ENCODE measurements around the gene YBX3. TPM values are rescaled to one million over a fixed set of nuclear protein-coding genes. Genes with fewer than 3 reads are reported as not detected.
"Not testable (repeated sequence)": the region's sequence is repeated elsewhere in the genome, so short reads cannot be mapped to it uniquely, and the experiment has no call there.

The YBX3 gene
- 14.9 TPM for polyA plus RNA-seq

DNA sequence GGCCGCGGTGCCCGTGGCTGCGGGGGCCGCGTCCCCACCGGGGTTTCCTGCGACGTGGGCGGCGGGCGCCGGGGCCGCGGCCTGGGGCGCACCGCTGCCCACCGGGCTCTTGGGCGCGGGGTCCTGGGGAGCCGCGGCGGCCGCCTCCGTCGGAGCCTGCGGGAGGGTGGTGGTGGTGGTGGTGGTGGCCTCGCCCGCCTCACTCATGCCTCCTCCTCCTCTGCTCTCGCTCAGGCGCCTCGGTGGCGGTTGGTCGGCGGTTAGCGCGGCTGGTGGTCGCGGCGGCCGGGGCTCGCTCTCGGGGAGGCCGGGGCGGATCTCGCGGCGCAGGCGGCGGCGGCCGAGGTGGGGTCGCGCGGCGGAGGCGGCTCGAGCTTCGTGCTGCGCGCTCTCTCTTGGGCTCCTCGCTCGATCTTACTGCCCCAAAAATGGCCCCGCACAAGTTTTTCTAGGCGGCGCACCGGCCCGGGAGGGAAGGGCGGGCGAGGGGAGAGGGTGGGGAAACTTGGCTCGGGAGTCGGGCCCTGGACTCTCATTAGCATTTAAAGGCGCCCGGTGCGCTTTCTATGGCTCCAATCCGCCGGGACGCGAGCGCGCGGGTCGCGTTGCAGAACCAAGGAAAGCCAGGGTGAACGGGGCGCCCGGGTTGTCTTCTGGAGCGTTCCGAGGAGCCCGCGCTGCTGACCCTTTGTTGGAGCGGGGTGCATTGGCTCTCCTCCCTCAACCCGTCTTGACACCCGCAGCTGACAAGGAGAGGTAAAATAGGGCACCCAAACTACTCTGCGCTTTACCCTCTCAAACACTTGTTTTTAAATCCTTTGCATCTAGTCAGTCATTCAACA is at the start of gene YBX3:
YBX3 (minus strand) TSS at position 419 of the 842 bp plus-strand sequence; CDS start at position 207, 212 bp downstream.
- H3K36me3 Mint-ChIP-seq, result no peaks in the 10 kb centered on the region
- H3K27me3 Mint-ChIP-seq, result peaks cover 26% of the 10 kb centered on the region
- H3K4me1 Mint-ChIP-seq, result peaks cover 9 to 18% (median 14%) of the 10 kb centered on the region in 3 donors
- H3K4me3 Mint-ChIP-seq, result peak within 1 kb of the TSS; percentile 86 to 90 (median 88)
- no peaks in the 10 kb centered on the region for H3K9me3 Mint-ChIP-seq
- peak within 1 kb of the TSS; percentile 83 to 90 (median 89) for H3K27ac Mint-ChIP-seq

DNA sequence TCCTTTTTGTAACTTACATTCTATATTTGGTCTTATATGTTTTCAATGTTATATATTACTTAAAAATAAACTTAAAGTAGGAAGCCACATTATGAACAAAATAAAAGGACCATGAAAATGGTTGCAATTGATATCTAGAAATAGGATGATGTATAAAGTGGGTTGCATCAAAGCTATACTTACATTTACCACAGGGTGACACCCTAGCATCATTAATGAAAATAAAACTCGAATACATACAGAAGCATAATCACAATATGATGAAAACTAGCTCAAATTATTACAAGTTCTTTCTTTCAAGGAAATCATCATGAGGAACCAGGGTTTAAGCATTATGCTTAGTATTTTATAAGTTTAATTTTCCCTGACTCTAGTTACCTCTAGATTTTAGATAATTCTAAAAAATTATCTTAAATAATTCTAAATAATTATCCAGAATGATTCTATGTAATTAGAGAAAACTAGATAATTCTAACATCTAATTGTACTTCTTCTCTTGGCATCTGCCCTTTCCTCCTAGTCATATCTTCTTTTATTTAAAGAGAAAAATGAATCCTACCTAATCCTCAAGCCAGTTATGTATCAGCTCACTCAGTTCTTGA is 48.1 kb upstream of the YBX3 start:
- no peaks in the 10 kb centered on the region for H3K36me3 Mint-ChIP-seq
- no peaks in the 10 kb centered on the region for H3K4me1 Mint-ChIP-seq
- H3K27ac Mint-ChIP-seq, result no peak overlapping the region
- H3K27me3 Mint-ChIP-seq, result peaks cover 8% of the 10 kb centered on the region
- no peak overlapping the region for H3K4me3 Mint-ChIP-seq
- H3K9me3 Mint-ChIP-seq, result no peaks in the 10 kb centered on the region

DNA sequence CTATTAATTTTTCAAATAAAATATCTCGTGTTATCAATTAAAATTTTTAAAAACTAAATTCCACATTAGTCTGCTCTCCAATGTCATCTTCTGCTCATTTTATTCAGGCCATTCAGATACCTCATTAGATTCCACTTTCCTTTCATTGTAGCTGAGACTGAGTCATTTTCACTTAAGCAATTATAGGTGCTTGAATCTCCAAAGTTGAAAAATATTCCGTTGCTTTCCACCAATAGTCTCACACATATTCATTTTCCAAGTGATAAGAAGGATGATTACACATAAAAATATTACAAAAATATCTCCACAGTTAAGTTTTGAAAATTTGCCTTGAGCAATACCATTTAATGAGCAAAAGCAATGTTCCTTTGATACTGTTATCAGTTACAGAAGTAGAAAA is 36.5 kb upstream of the YBX3 start:
- Mint-ChIP-seq H3K9me3 (peaks cover 3 to 11% (median 10%) of the 10 kb centered on the region in 3 donors), H3K4me1 (no peaks in the 10 kb centered on the region), H3K4me3 (no peak overlapping the region), H3K27me3 (peaks cover 13% of the 10 kb centered on the region), H3K36me3 (no peaks in the 10 kb centered on the region), H3K27ac (no peak overlapping the region)

DNA sequence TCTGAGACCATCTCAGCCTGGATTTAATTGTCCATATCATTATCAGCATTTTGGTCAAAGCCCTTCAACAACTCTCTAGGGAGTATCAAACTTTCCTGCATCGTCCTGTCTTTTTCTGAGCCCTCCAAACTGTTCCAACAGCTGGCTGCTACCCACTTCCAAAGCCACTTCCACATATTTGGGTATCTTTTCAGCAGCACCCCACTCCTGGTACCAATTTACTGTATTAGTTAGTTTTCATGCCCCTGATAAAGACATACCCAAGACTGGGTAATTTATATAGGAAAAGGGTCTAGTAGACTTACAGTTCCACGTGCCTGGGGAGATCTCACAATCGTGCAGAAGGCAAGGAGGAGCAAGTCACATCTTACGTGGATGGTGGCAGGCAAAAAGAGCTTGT is 33.1 kb upstream of the YBX3 start:
- Mint-ChIP-seq H3K27ac (no peak overlapping the region), H3K4me3 (no peak overlapping the region), H3K36me3 (no peaks in the 10 kb centered on the region), H3K27me3 (peaks cover 23% of the 10 kb centered on the region), H3K4me1 (no peaks in the 10 kb centered on the region), H3K9me3 (peaks cover 3 to 11% (median 10%) of the 10 kb centered on the region in 3 donors)

DNA sequence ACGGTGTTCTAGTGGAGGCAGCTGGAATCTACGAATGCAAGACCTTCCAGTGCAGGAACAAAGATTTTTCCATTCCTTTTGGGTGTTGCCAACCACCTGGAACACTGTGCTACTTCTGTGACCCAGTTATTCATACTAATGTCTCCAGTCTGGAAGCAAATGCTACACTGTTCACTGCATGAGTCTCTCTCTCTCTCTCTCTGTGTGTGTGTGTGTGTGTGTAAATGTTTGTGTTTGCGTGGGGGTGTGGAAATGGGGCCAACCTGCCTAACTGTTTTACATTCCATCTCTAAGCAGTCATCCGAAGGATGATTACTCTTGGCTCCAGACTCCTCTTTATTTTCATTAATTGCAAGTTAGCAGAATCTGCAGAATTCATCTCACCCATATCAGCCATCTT is 29.9 kb upstream of the YBX3 start:
- H3K4me3 Mint-ChIP-seq, result no peak overlapping the region
- H3K4me1 Mint-ChIP-seq, result peaks cover 6 to 11% (median 6%) of the 10 kb centered on the region in 3 donors
- H3K9me3 Mint-ChIP-seq, result peaks cover 3 to 11% (median 10%) of the 10 kb centered on the region in 3 donors
- no peak overlapping the region for H3K27ac Mint-ChIP-seq
- peaks cover 34% of the 10 kb centered on the region for H3K27me3 Mint-ChIP-seq
- H3K36me3 Mint-ChIP-seq, result no peaks in the 10 kb centered on the region

DNA sequence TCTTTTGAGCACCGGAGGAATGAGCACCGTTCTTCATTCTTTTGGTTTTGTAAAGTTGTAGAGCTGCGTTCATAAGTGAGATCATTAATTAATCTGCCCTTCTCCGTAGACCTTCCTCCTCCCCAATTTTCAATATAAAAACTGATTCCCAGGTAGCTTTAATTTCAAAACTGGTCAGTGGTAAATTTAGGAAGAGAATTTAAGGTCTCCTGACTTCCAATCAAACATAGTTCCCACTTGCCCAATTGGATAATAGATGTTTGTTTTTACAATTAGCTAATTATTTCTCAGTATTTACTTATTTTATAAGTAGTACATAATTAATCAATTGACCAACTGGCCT is 27.2 kb upstream of the YBX3 start:
- H3K27ac Mint-ChIP-seq, result no peak overlapping the region
- no peaks in the 10 kb centered on the region for H3K9me3 Mint-ChIP-seq
- no peaks in the 10 kb centered on the region for H3K36me3 Mint-ChIP-seq
- H3K4me3 Mint-ChIP-seq, result peak overlapping the region in 1 of 4 donors; percentile 78
- peaks cover 6 to 11% (median 6%) of the 10 kb centered on the region in 3 donors for H3K4me1 Mint-ChIP-seq
- H3K27me3 Mint-ChIP-seq, result peaks cover 25% of the 10 kb centered on the region

DNA sequence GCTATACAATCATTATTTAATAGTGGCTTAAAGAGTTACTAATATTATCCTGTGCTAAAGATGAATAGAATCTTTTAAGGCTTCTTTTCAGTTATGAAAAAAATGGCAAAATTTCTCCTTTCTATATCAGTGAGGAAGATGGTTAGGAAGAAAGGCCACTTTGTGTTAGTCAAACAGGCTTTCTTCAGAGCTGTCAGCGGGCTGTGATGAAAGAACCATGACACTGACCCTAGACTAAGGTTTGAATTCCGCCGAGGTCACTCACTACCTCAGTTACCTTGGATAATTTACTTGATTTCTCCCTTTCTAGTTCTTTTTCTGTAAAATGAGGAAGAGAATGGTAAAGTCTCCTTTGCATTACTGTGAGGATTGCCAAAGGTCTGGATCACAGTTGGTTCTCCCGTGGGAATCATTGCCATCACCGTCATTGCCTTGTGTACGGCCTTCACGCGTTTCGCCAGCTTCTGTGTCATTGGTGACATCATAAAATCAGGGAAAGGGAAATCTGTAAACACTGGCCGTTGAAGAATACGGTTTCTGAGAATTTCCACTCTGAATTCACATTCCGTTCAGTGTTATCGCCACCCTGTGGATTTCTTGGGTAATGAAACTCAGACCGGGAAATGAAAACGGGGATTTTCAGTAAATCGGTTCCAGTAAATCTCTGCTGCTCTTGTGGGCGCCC is 26.7 kb upstream of the YBX3 start:
- peaks cover 25% of the 10 kb centered on the region for H3K27me3 Mint-ChIP-seq
- no peaks in the 10 kb centered on the region for H3K9me3 Mint-ChIP-seq
- H3K4me3 Mint-ChIP-seq, result peak overlapping the region in 2 of 4 donors; percentile 47 to 78
- no peaks in the 10 kb centered on the region for H3K36me3 Mint-ChIP-seq
- H3K4me1 Mint-ChIP-seq, result peaks cover 6 to 11% (median 6%) of the 10 kb centered on the region in 3 donors
- no peak overlapping the region for H3K27ac Mint-ChIP-seq

DNA sequence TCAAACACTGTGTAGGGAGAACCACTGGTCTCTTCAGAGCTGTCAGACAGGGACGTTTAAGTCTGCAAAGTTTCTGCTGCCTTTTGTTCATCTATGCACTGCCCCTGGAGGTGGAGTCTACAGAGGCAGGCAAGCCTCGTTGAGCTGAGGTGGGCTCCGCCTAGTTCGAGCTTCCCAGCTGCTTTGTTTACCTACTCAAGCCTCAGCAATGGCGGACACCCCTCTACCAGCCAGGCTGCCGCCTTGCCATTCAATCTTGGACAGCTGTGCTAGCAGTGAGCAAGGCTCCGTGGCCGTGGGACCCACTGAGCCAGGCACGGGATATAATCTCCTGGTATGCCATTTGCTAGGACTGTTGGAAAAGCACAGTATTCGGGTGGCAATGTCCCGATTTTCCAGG is 24.6 kb upstream of the YBX3 start:
- Mint-ChIP-seq H3K4me3 (no peak overlapping the region), H3K36me3 (no peaks in the 10 kb centered on the region), H3K4me1 (peaks cover 6 to 11% (median 6%) of the 10 kb centered on the region in 3 donors), H3K27me3 (peaks cover 15% of the 10 kb centered on the region), H3K9me3 (peaks cover 0 to 3% (median 3%) of the 10 kb centered on the region in 3 donors), H3K27ac (no peak overlapping the region)

DNA sequence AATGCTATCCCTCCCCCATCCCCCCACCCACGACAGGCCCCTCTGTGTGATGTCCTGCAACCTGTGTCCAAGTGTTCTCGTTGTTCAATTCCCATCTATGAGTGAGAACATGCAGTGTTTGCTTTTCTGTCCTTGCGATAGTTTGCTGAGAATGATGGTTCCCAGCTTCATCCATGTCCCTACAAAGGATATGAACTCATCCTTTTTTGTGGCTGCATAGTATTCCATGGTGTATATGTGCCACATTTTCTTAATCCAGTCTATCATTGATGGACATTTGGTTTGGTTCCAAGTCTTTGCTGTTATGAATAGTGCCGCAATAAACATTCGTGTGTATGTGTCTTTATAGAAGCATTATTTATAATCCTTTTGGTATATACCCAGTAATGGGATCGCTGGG is 20.3 kb upstream of the YBX3 start:
- not testable (repeated sequence) for H3K4me1 Mint-ChIP-seq, H3K27ac Mint-ChIP-seq, H3K27me3 Mint-ChIP-seq, H3K4me3 Mint-ChIP-seq, H3K9me3 Mint-ChIP-seq, H3K36me3 Mint-ChIP-seq

DNA sequence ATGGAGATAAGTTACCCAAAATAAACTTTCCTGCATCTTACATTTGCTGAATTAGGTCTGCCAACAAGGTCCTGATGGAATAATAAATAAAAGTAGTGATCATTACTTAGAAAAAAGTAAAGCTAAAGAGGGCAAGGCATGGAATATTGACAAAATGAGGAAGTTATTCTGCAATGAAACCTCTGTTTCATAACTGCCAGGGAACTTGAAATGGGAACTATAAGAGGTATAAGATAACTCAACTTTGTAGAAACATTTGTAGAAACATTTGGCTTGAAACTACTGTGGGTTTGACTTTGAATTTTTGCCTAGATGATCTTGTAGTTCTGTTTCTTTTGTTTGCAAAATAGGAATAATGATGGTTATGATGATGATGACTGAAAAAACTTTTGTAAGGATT is 18.7 kb upstream of the YBX3 start:
- H3K27me3 Mint-ChIP-seq, result no peaks in the 10 kb centered on the region
- peaks cover 2% of the 10 kb centered on the region for H3K36me3 Mint-ChIP-seq
- H3K27ac Mint-ChIP-seq, result no peak overlapping the region
- H3K9me3 Mint-ChIP-seq, result peaks cover 0 to 3% (median 3%) of the 10 kb centered on the region in 3 donors
- no peaks in the 10 kb centered on the region for H3K4me1 Mint-ChIP-seq
- no peak overlapping the region for H3K4me3 Mint-ChIP-seq

DNA sequence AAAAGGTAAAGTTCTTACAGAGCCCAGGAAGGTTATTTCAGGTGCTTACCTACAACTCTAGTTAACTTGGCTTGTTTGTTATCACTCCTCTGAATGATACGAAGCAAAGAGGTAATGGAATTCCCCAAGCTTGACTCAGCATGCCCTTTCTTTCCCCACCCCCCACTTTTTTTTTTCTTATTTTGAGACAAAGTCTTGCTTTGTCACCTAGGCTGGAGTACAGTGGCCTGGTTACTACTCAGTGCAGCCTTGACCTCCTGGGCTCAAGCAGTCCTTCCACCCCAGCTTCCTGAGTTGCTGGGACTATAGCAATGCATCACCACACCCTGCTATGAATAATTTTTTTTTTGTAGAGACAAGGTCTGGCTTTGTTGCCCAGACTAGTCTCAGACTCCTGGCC is 17.1 kb upstream of the YBX3 start:
- Mint-ChIP-seq H3K9me3 (peaks cover 0 to 3% (median 3%) of the 10 kb centered on the region in 3 donors), H3K4me1 (no peaks in the 10 kb centered on the region), H3K27ac (no peak overlapping the region), H3K4me3 (no peak overlapping the region), H3K27me3 (no peaks in the 10 kb centered on the region), H3K36me3 (peaks cover 2% of the 10 kb centered on the region)

DNA sequence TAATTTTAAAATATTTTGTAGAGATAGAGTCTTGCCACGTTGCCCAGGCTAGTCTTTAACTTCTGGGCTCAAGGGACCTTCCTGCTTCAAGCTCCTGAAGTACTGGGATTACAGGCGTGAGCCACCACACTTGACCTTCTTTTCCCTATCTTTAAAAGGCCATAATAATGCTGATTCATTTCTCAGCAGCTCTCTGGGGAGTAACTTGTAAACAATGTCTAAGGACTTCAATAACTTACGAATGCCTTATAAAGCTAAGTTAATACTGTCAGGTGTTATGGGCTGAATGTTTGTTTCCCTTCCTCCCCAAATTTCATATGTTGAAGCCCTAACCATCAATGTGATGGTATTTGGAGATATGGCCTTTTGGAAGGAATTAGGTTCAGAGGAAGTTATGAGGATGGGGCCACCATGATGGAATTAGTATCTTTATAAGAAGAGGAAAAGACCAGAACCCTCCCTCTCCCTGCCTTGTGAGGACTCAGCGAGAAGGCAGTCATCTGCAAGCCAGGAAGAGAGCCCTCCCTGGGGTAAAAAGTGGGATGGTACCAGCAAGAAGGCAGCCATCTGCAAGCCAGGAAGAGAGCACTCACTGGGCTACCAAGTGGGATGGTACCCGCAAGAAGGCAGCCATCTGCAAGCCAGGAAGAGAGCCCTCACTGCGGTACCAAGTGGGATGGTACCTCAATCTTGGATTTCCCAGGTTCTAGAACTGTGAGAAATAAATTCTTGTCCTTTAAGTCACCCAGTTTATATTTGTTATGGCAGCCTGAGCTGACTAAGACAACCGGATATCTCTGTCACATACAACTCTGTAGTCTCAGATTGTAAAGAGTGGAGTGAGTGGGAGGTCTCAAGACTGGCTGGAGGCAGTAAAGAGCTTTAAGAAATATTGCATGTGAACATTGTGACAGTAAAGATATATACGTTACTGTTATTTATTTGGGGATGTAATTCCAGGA is 16.3 kb upstream of the YBX3 start:
- H3K9me3 Mint-ChIP-seq, result peaks cover 0 to 3% (median 3%) of the 10 kb centered on the region in 3 donors
- H3K36me3 Mint-ChIP-seq, result peaks cover 2% of the 10 kb centered on the region
- no peaks in the 10 kb centered on the region for H3K27me3 Mint-ChIP-seq
- H3K4me3 Mint-ChIP-seq, result no peak overlapping the region
- no peak overlapping the region for H3K27ac Mint-ChIP-seq
- no peaks in the 10 kb centered on the region for H3K4me1 Mint-ChIP-seq

DNA sequence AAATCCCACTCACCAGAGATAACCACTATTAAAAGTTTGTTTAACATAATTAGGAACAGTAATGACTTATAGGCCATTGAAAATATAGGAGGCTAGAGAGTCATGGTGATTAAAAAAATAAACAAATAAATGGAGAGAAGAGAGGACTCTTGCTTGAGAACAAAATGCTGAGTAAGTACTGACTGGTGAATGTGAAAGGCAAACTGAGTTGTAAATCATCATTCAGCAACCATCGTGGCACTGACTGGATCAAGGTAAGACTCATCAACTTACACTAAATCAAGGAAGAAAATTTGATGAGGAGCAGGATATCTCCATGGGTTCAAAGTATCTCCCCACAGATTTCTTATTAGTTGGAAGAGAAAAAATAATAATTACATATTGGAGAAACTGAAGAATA is 14.1 kb upstream of the YBX3 start:
- H3K27ac Mint-ChIP-seq, result no peak overlapping the region
- no peaks in the 10 kb centered on the region for H3K4me1 Mint-ChIP-seq
- peaks cover 0 to 2% (median 0%) of the 10 kb centered on the region in 3 donors for H3K9me3 Mint-ChIP-seq
- H3K36me3 Mint-ChIP-seq, result peaks cover 2% of the 10 kb centered on the region
- H3K4me3 Mint-ChIP-seq, result no peak overlapping the region
- peaks cover 8% of the 10 kb centered on the region for H3K27me3 Mint-ChIP-seq

DNA sequence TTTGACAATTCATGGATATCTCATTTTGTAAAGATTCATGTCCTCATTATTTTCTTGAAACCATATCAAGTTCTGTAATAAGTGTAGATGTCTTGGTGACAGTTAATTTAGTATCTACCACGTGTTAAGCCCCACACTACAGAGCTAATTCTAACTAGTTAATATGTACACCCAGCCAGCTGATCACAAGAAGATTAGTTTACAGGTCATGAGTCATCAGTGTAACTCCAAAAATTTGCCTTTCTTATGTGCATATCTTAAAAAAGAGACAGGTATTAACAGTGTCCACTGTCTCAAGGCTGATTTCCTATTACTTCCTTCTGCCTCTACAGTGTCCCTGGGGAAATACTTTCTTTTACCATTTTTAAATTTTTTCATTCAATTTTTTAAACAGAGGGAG is 13.3 kb upstream of the YBX3 start:
- peaks cover 8% of the 10 kb centered on the region for H3K27me3 Mint-ChIP-seq
- no peak overlapping the region for H3K27ac Mint-ChIP-seq
- H3K9me3 Mint-ChIP-seq, result peaks cover 0 to 3% (median 0%) of the 10 kb centered on the region in 3 donors
- H3K4me1 Mint-ChIP-seq, result no peaks in the 10 kb centered on the region
- no peak overlapping the region for H3K4me3 Mint-ChIP-seq
- H3K36me3 Mint-ChIP-seq, result peaks cover 2% of the 10 kb centered on the region
